Daoy (cell line): ENCODE measurements around the gene THOC2. TPM values are rescaled to one million over a fixed set of nuclear protein-coding genes. Genes with fewer than 3 reads are reported as not detected.
"Not testable (repeated sequence)": the region's sequence is repeated elsewhere in the genome, so short reads cannot be mapped to it uniquely, and the experiment has no call there.

Experiments
- DNase-seq: peaks from one replicate; pipeline ENCODE4 v3.0.0-alpha.2; 2015; ENCODE audit warnings: low read depth
- total RNA-seq: library from RNA; depleted of rRNA; stranded (reverse); fragments of >200 nt; shearing (Covaris generic); gene quantifications from 2 replicates; pipeline ENCODE4 v1.2.3, GENCODE V29; 2014

Gene THOC2
- total RNA-seq, 1 experiment from 2014 or later = 51.3 TPM

DNA sequence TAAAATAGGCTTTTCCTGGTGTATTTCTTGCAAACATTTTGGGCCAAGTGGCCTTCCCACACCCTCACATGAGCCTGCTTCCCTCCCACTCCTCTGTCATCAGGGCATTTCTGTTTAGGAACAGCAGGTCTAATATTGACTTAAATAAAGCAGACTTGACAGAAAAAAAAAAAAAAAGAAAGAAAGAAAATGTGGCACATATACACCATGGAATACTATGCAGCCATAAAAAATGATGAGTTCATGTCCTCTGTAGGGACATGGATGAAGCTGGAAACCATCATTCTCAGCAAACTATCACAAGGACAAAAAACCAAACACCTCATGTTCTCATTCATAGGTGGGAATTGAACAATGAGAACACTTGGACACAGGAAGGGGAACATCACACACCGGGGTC, 2.3 kb upstream of the THOC2 start:
- not testable (repeated sequence) for DNase-seq

DNA sequence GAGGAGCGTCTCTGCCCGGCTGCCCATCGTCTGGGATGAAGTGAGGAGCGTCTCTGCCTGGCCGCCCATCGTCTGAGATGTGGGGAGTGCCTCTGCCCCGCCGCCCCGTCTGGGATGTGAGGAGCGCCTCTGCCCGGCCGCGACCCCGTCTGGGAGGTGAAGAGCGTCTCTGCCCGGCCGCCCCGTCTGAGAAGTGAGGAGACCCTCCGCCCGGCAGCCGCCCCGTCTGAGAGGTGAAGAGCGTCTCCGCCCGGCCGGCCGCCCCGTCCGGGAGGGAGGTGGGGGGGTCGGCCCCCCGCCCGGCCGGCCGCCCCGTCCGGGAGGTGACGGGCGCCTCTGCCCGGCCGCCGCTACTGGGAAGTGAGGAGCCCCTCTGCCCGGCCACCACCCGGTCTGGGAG, 1.2 kb upstream of the THOC2 start:
- not testable (repeated sequence) for DNase-seq

DNA sequence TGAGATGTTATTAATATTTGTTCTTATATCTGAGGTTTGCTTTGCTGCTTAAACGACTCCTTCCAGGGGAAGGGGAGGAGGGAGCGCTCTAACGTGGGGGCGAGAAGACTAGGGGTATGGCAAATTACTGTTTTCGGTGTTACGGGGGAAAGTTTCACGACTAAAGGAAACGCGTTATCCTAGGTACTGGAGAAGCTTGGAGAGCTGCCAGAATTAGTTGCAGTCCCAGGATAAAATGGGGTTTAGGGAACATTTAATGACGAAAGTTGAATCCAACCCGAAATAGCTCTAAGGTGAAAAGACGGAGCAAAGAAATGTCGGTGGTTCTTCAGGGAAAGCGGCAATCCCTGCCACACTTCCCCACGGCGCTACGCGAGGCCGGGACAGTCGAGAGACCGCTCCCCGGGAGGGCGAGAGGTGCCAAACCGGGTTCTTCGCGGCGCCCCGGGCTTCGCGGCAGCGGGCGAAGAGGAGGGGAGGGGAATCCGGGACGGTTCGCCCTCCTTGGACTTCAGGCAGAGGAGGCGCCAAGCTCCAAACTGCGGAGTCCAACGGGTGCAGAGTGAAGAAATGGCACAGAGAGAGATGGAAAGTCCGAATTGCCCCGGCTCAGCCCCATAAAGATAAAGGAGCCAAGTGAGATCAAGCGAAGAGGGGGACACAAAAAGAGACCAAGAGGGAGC, 724 bp downstream of the THOC2 start:
- DNase-seq = peak; percentile 8

DNA sequence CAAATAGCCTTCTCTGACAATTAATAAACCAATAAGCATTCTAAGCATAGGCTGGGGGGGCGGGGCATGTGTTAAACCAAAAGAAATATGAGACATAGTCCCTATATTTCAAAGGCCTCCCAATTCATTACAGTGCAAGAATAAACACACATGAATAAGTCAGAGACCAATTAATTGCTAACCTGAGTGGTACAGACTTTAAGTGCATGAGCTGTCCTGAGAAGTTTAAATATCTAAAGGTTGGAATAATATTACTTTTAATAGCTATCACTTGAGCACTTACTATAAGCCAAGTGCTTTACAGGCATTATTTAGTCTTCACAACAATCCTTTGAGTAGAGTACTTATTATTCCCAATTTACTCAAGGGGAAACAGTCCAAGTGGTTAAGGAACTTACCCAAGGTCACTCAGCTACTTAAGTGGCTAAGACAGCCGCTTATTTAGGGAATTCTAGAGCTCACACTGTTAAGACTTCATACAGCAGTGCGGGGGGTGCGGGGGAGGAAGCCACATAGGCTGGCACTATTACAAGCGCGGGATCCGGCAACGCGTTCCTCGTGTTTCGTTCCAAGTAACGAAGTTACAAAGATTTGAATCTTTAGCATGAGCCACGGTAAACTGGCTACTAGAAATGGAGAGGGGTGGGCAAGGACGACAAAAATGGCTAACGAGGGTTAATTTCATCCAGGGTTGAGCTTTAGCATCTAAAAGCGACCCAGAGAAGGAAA, 1.4 kb downstream of the THOC2 start:
- DNase-seq = peak; percentile 40

DNA sequence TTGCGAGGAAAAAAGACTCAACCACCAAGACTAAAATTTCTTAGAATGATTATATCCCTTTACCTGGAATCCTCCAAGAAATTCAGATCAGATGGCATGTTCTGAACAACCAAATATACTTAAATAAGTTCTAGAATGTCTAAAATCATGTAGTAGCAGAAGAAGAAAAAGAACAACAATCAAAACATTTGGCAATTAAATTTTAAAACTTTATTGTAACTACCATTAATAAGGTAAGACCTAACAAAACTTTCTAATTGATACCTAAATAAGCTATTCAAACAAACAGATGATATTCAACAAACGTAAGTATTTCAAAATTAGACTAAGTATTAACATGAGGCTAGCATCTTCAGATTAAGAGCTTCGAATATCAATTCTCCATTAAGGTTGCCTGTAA, 4.3 kb downstream of the THOC2 start:
- DNase-seq = no peak

DNA sequence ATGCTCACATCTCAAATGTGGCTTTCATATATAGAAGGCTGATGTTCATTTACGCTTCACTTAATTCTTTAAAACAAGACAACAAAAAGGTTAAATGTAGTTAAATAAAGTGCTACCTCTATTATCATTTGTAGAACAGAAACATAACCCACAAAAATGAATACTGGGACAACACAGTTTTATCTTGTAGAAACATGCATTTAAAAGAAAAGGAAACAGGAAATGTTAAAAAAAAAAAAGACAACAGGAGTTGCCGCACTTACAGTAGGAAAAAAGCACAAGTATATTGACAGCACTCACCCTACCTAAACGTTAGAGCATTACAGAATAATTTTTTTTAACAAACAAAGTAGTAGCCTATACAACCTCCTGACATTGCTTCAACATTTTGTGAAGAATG, 4.8 kb downstream of the THOC2 start:
- DNase-seq = no peak

- not testable (repeated sequence) for DNase-seq
Observed at GRCh38 chrX:123722193-123722592, 10.7 kb downstream of the THOC2 start.

DNA sequence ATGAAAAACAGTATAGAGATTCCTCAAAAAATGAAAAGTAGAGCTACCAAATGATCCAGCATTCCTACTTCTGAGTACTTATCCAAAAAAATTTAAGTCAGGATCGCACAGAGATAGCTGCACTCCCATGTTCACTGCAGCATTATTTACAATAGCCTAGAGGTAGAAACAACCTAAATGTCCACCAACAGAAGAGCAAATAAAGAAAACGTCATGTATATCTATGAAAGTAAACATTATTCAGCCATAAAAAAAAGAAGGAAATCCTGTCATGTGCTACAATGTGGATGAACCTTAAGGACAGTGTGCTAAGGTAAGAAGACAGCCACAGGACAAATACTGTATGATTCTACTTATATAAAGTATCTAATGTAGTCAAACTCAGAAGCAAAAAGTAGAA, 12.4 kb downstream of the THOC2 start:
- DNase-seq = no peak

GRCh38 chrX:123713841-123714240, 19.0 kb downstream of the THOC2 start:
- no peak for DNase-seq

- no peak for DNase-seq
Observed at GRCh38 chrX:123713434-123713833, 19.4 kb downstream of the THOC2 start.

DNA sequence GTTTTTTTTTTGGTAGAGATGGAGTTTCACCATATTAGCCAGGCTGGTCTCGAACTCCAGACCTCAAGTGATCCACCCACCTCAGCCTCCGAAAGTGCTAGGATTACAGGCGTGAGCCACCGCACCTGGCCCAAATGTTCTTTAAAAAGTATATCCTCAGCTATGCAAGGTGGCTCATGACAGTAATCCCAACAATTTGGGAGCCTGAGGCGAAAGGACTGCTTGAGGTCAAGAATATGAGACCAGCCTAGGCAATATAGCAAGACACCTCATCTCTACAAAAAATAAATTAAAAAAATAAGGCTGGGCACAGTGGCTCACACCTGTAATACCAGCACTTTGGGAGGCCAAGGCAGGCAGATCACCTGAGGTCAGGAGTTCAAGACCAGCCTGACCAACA, 21.7 kb downstream of the THOC2 start:
- not testable (repeated sequence) for DNase-seq

GRCh38 chrX:123704781-123705180, 28.1 kb downstream of the THOC2 start:
- DNase-seq = no peak

DNA sequence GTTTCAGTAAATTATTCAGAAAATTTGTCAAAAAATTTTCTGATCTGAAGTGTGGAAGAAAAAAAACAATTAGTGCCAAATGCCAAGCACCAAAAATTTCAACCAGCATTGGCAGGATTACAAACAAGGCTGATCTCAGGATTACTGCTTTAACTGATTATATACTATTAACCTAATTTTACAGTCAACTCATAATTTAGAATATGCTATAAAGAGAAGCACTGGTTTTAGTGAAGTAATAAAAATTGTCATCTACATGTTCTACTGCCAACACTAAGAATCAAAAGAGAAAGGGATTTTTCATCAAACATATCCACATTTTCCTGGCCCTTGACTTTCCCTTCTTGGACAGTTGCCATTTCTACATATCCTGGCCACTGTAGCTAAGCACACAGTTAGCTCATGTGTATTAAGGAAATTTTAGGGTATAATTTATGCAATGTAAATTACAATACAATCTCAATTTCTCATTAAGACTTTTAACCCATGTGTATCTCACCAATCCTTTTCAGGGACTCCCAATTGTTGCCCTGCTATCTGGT, 33.8 kb downstream of the THOC2 start:
- no peak for DNase-seq

DNA sequence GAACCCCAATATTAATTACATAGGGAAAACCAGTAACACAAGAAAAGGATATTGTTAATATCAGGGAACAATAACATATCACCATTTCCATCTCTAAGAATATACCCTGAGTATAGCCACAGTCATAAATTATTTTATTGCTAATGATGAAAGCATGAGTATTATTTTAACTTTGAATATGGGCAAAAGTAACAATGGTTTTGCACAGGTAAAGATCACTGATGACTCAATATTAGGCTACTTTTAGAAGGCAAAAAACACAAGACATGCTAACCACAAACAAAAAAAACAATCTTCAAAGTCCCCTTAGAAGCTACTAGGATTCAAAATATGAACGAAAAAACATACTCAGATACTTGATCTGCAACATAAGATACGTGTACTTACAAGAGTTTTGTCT, 36.5 kb downstream of the THOC2 start:
- no peak for DNase-seq

DNA sequence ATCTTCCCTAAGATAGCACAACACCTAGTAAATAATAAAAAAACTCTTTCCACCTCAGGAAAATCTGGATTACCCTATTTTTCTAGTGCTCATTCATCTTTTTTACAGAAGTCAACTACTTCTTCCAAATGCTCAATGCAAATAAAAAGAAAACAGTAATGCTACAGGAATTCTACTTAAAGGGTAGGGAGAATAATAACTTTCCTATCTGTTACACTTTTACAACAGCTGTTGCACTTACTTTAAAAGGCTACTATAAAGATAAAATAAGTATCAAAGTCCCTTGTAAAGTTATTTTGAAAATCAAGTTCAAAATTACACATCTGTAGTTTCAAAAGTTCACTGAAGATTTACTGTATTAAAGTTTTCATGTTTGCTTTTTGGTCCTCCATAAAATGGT, 37.6 kb downstream of the THOC2 start:
- no peak for DNase-seq

GRCh38 chrX:123691776-123692175, 41.1 kb downstream of the THOC2 start:
- DNase-seq = no peak

GRCh38 chrX:123688524-123688923, 44.3 kb downstream of the THOC2 start:
- DNase-seq = no peak

DNA sequence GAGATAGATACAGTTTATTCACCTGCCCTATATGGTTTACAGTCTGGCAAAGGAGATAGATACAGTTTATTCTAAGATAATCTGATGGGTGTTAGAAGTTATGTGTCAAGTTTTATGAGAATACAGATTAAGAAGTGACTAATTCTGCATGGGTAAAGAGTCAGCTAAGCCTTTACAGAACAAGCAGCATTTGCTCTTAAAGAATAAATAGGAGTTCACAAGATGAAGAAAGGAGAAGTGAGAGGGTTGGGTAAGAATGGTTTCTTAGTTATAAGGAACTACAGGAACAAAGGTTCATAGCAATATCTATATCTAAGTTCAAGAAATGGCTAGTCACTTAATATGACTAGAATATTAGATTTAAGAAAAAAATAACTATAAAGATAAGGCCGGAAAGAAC, 47.6 kb downstream of the THOC2 start:
- no peak for DNase-seq

DNA sequence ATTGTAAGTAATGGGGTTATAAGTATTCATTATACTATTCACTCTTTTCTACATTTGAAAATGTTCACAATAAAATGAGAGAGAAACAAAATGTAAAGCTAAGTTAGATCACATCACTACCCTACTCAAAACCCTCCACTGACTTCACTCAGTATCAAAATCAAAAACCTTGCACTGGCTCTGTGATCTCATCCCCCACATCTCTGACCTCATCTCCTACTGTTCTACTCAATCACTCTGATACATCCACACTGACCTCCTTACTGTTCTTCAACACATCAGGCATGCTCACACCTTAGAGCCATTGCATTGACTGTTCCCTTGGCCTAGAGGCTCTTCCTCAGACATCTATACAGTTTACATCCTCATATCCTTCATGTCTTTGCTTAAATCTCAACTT, 50.7 kb downstream of the THOC2 start:
- no peak for DNase-seq

GRCh38 chrX:123679733-123680460, 53.0 kb downstream of the THOC2 start:
- DNase-seq = not testable (repeated sequence)

GRCh38 chrX:123675154-123675553, 57.7 kb downstream of the THOC2 start:
- DNase-seq = no peak

- DNase-seq = no peak
Observed at GRCh38 chrX:123673813-123674212, 59.0 kb downstream of the THOC2 start.

DNA sequence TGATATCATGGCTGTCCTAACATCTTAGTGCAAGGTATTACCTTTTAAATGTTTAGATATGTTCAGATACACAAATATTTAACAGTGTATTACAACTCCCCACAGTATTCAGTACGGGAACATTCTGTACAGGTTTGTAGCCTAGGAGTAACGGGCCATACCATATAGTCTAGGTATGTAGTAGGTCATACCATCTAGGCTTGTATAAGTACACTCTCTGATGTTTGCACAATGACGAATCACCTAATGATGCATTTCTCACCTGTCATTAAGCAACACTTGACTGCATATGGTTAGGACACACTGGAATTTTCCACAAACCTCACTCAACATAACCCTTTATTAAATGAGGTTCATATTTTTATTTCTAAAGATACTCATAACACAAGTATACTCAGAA, 67.7 kb downstream of the THOC2 start:
- DNase-seq = peak; percentile 4
